Measurements from ENCODE around the gene RRAS2.
"Not testable (repeated sequence)": the region's sequence is repeated elsewhere in the genome, so short reads cannot be mapped to it uniquely, and the experiment has no call there.

RRAS2 gene

GRCh38 chr11:14358729-14359439 lies at the start of gene RRAS2:
Gene RRAS2, minus strand, starts transcription at chr11:14359183. Its CDS starts 313 bp downstream, at chr11:14358870.
- TF ChIP-seq FOXP2 (optimal IDR thresholded peaks at IDR 0.05; ENCODE audit: control extremely low read depth, extremely low read length, insufficient read depth) (no peak), POLR2AphosphoS5 (IDR thresholded peaks at IDR 0.05; ENCODE audit: borderline replicate concordance, low read depth, low read length) (peak; percentile 84)
- peak within 1 kb of the TSS; percentile 80 for H3K9ac ChIP-seq (ENCODE audit: insufficient read length)
- DNase-seq (ENCODE audit: low read depth, low spot score), result no peak
- H3K9me3 ChIP-seq (ENCODE audit: low read depth, low read length), result no peaks in the 10 kb centered on the region
- H3K36me3 ChIP-seq (ENCODE audit: insufficient read depth, low read length), result no peaks in the 10 kb centered on the region
- H3K4me3 ChIP-seq, result peak within 1 kb of the TSS; percentile 98
- H3K27ac ChIP-seq, result no peak within 1 kb of the TSS

GRCh38 chr11:14408612-14409011 lies 49.6 kb upstream of the RRAS2 start:
- Histone ChIP-seq H3K9me3 (ENCODE audit: low read depth, low read length) (no peaks in the 10 kb centered on the region), H3K4me3 (no peak overlapping the region), H3K9ac (ENCODE audit: insufficient read length) (no peak overlapping the region), H3K36me3 (ENCODE audit: insufficient read depth, low read length) (no peaks in the 10 kb centered on the region), H3K27ac (no peak overlapping the region)
- TF ChIP-seq POLR2AphosphoS5 (IDR thresholded peaks at IDR 0.05; ENCODE audit: borderline replicate concordance, low read depth, low read length), result no peak
- no peak for TF ChIP-seq EZH2 (IDR thresholded peaks at IDR 0.05)
- TF ChIP-seq FOXP2 (optimal IDR thresholded peaks at IDR 0.05; ENCODE audit: control extremely low read depth, extremely low read length, insufficient read depth), result no peak
- DNase-seq (ENCODE audit: low read depth, low spot score), result no peak

GRCh38 chr11:14406116-14406515 lies 47.1 kb upstream of the RRAS2 start:
- not testable (repeated sequence) for H3K4me3 ChIP-seq; H3K27ac ChIP-seq; H3K9me3 ChIP-seq (ENCODE audit: low read depth, low read length); H3K9ac ChIP-seq (ENCODE audit: insufficient read length); H3K36me3 ChIP-seq (ENCODE audit: insufficient read depth, low read length); DNase-seq (ENCODE audit: low read depth, low spot score)

- H3K9ac ChIP-seq (ENCODE audit: insufficient read length); H3K4me3 ChIP-seq; H3K27ac ChIP-seq; DNase-seq (ENCODE audit: low read depth, low spot score); H3K36me3 ChIP-seq (ENCODE audit: insufficient read depth, low read length); H3K9me3 ChIP-seq (ENCODE audit: low read depth, low read length): not testable (repeated sequence)
Observed at GRCh38 chr11:14403528-14403927, 44.5 kb upstream of the RRAS2 start.

- Histone ChIP-seq H3K9ac (ENCODE audit: insufficient read length) (no peak overlapping the region), H3K27ac (no peak overlapping the region), H3K9me3 (ENCODE audit: low read depth, low read length) (no peaks in the 10 kb centered on the region), H3K36me3 (ENCODE audit: insufficient read depth, low read length) (no peaks in the 10 kb centered on the region), H3K4me3 (no peak overlapping the region)
- TF ChIP-seq FOXP2 (optimal IDR thresholded peaks at IDR 0.05; ENCODE audit: control extremely low read depth, extremely low read length, insufficient read depth) (no peak), POLR2AphosphoS5 (IDR thresholded peaks at IDR 0.05; ENCODE audit: borderline replicate concordance, low read depth, low read length) (no peak), EZH2 (IDR thresholded peaks at IDR 0.05) (no peak)
- DNase-seq (ENCODE audit: low read depth, low spot score), result no peak
Observed at GRCh38 chr11:14399087-14399486, 40.1 kb upstream of the RRAS2 start.

- no peak overlapping the region for H3K4me3 ChIP-seq
- H3K36me3 ChIP-seq (ENCODE audit: insufficient read depth, low read length), result no peaks in the 10 kb centered on the region
- no peak overlapping the region for H3K27ac ChIP-seq
- no peaks in the 10 kb centered on the region for H3K9me3 ChIP-seq (ENCODE audit: low read depth, low read length)
- TF ChIP-seq EZH2 (IDR thresholded peaks at IDR 0.05) (no peak), FOXP2 (optimal IDR thresholded peaks at IDR 0.05; ENCODE audit: control extremely low read depth, extremely low read length, insufficient read depth) (no peak), POLR2AphosphoS5 (IDR thresholded peaks at IDR 0.05; ENCODE audit: borderline replicate concordance, low read depth, low read length) (no peak)
- no peak overlapping the region for H3K9ac ChIP-seq (ENCODE audit: insufficient read length)
- no peak for DNase-seq (ENCODE audit: low read depth, low spot score)
Observed at GRCh38 chr11:14396273-14396672, 37.3 kb upstream of the RRAS2 start.

GRCh38 chr11:14393889-14394288 lies 34.9 kb upstream of the RRAS2 start:
- H3K4me3 ChIP-seq, result no peak overlapping the region
- H3K27ac ChIP-seq, result no peak overlapping the region
- H3K36me3 ChIP-seq (ENCODE audit: insufficient read depth, low read length), result no peaks in the 10 kb centered on the region
- no peaks in the 10 kb centered on the region for H3K9me3 ChIP-seq (ENCODE audit: low read depth, low read length)
- H3K9ac ChIP-seq (ENCODE audit: insufficient read length), result no peak overlapping the region
- no peak for DNase-seq (ENCODE audit: low read depth, low spot score)
- TF ChIP-seq POLR2AphosphoS5 (IDR thresholded peaks at IDR 0.05; ENCODE audit: borderline replicate concordance, low read depth, low read length) (no peak), FOXP2 (optimal IDR thresholded peaks at IDR 0.05; ENCODE audit: control extremely low read depth, extremely low read length, insufficient read depth) (no peak), EZH2 (IDR thresholded peaks at IDR 0.05) (no peak)

GRCh38 chr11:14393129-14393528 lies 34.1 kb upstream of the RRAS2 start:
- Histone ChIP-seq H3K9me3 (ENCODE audit: low read depth, low read length) (no peaks in the 10 kb centered on the region), H3K4me3 (no peak overlapping the region), H3K9ac (ENCODE audit: insufficient read length) (no peak overlapping the region), H3K36me3 (ENCODE audit: insufficient read depth, low read length) (no peaks in the 10 kb centered on the region), H3K27ac (no peak overlapping the region)
- DNase-seq (ENCODE audit: low read depth, low spot score), result no peak
- no peak for TF ChIP-seq FOXP2 (optimal IDR thresholded peaks at IDR 0.05; ENCODE audit: control extremely low read depth, extremely low read length, insufficient read depth)
- no peak for TF ChIP-seq POLR2AphosphoS5 (IDR thresholded peaks at IDR 0.05; ENCODE audit: borderline replicate concordance, low read depth, low read length)
- TF ChIP-seq EZH2 (IDR thresholded peaks at IDR 0.05), result no peak

- H3K9me3 ChIP-seq (ENCODE audit: low read depth, low read length), result no peaks in the 10 kb centered on the region
- no peak for DNase-seq (ENCODE audit: low read depth, low spot score)
- H3K9ac ChIP-seq (ENCODE audit: insufficient read length), result no peak overlapping the region
- TF ChIP-seq POLR2AphosphoS5 (IDR thresholded peaks at IDR 0.05; ENCODE audit: borderline replicate concordance, low read depth, low read length) (no peak), FOXP2 (optimal IDR thresholded peaks at IDR 0.05; ENCODE audit: control extremely low read depth, extremely low read length, insufficient read depth) (no peak), EZH2 (IDR thresholded peaks at IDR 0.05) (no peak)
- no peak overlapping the region for H3K27ac ChIP-seq
- H3K4me3 ChIP-seq, result no peak overlapping the region
- no peaks in the 10 kb centered on the region for H3K36me3 ChIP-seq (ENCODE audit: insufficient read depth, low read length)
Observed at GRCh38 chr11:14390669-14391068, 31.7 kb upstream of the RRAS2 start.

Measured in SK-N-MC (cell line).